ENCODE measurements around the gene ATP2B1. TPM values are rescaled to one million over a fixed set of nuclear protein-coding genes. Genes with fewer than 3 reads are reported as not detected.

Gene ATP2B1
- total and polyA plus RNA-seq, 5 donors, result 6.1 to 19.0 (median 14.2) TPM

DNA sequence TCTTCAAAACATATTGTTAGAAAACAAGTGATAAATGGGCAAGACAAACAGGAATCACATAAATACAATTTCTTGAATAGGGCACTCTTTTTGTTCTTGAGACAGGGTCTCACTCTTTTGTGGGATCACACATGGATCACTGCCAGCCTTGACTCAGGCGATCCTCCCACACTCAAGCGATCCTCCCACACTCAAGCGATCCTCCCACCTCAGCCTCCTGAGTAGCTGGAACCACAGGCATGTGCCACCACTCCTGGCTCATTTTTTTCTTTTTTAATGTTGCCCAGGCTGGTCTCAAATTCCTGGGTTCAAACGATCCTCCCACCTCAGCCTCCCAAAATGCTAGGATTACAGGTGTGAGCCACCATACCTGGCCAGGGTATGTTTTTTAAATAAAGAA is 57.4 kb downstream of the ATP2B1 start:
- 92% methylated on average over 4 of the region's 4 CpGs for WGBS
- no peak overlapping the region for H3K27ac ChIP-seq (ENCODE audit: low read length)
- intact Hi-C loops (cut with DNase I), result no loop called here

DNA sequence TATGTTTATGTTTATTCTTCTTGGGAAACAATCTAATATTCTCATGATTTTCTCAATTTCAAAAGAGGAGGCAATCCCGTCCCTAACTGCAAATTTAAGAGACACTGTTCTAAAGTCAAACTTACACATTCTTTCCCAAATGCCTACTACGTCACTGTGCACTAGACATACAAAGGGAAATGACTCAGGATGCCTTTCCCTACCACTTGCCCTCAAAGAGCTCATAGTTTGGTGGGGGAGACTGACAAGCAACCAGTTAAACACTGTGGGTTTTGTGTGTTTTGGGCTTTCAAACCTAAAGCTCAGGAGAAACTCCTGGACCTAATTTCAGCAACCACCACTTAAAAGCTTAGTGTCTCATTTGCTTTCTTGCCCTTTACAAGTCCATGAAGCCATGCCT is 58.4 kb downstream of the ATP2B1 start:
- Histone ChIP-seq H3K27me3 (ENCODE audit: control insufficient read depth, insufficient read depth) (no peaks in the 10 kb centered on the region), H3K4me3 (ENCODE audit: low read length) (no peak overlapping the region), H3K27ac (ENCODE audit: low read length) (no peak overlapping the region), H3K9me3 (ENCODE audit: control insufficient read depth, low read length) (no peaks in the 10 kb centered on the region), H3K4me1 (ENCODE audit: control insufficient read depth, insufficient read depth, low read length) (no peaks in the 10 kb centered on the region)
- intact Hi-C loops (cut with DNase I), result no loop called here
- 98% methylated on average over 2 of the region's 2 CpGs for WGBS
- ATAC-seq (no peak), DNase-seq (no peak)

More for the DNA sequence above, 57.4 kb downstream of the ATP2B1 start:
- DNase-seq (no peak), ATAC-seq (no peak)
- no peak overlapping the region for H3K4me3 ChIP-seq (ENCODE audit: low read length)
- H3K4me1 ChIP-seq (ENCODE audit: control insufficient read depth, insufficient read depth, low read length), result no peaks in the 10 kb centered on the region
- H3K9me3 ChIP-seq (ENCODE audit: control insufficient read depth, low read length), result no peaks in the 10 kb centered on the region
- no peaks in the 10 kb centered on the region for H3K27me3 ChIP-seq (ENCODE audit: control insufficient read depth, insufficient read depth)

DNA sequence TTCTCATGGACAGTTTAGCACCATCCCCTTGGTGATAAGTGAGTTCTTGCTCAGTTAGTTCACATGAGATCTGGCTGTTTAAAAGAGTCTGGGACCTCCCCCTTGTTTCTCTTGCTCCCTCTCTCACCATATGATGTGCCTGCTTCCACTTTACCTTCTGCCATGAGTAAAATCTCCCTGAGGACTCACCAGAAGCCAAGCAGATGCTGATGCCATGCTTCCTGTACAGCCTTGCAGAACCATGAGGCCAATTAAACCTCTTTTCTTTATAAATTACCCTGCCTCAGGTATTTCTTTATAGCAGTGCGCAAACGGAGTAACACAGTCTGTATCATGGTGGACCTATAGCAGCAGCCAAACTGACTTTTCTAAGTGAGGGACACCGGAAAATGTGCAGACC is 58.8 kb downstream of the ATP2B1 start:
- 98% methylated on average over 3 of the region's 3 CpGs for WGBS
- intact Hi-C loops (cut with DNase I), result no loop called here
- ATAC-seq (no peak), DNase-seq (no peak)
- no peaks in the 10 kb centered on the region for H3K9me3 ChIP-seq (ENCODE audit: control insufficient read depth, low read length)
- H3K4me3 ChIP-seq (ENCODE audit: low read length), result no peak overlapping the region
- H3K27ac ChIP-seq (ENCODE audit: low read length), result no peak overlapping the region
- H3K4me1 ChIP-seq (ENCODE audit: control insufficient read depth, insufficient read depth, low read length), result no peaks in the 10 kb centered on the region
- no peaks in the 10 kb centered on the region for H3K27me3 ChIP-seq (ENCODE audit: control insufficient read depth, insufficient read depth)

DNA sequence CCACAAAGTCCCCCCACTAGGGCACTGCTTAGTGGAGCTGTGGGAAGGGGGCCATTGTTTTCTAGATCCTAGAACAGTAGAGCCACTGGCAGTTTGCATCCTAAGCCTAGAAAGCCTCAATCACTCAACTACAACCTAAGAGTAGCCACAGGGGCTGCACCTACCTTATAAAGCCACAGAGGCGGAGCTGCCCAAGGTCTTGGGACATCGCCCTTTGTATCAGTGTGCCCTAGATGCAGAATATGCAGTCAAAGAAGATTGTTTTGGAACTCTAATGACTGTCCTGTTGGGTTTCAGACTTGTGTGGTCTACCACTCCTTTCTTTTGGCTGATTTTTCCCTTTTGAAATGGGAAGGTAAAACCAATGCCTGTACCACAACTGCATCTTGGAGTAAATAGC is 59.5 kb downstream of the ATP2B1 start:
- 100% methylated on average over 2 of the region's 2 CpGs for WGBS
- Histone ChIP-seq H3K27ac (ENCODE audit: low read length) (no peak overlapping the region), H3K4me1 (ENCODE audit: control insufficient read depth, insufficient read depth, low read length) (no peaks in the 10 kb centered on the region), H3K4me3 (ENCODE audit: low read length) (no peak overlapping the region), H3K9me3 (ENCODE audit: control insufficient read depth, low read length) (no peaks in the 10 kb centered on the region), H3K27me3 (ENCODE audit: control insufficient read depth, insufficient read depth) (no peaks in the 10 kb centered on the region)
- intact Hi-C loops (cut with DNase I), result no loop called here
- no peak for DNase-seq
- no peak for ATAC-seq

DNA sequence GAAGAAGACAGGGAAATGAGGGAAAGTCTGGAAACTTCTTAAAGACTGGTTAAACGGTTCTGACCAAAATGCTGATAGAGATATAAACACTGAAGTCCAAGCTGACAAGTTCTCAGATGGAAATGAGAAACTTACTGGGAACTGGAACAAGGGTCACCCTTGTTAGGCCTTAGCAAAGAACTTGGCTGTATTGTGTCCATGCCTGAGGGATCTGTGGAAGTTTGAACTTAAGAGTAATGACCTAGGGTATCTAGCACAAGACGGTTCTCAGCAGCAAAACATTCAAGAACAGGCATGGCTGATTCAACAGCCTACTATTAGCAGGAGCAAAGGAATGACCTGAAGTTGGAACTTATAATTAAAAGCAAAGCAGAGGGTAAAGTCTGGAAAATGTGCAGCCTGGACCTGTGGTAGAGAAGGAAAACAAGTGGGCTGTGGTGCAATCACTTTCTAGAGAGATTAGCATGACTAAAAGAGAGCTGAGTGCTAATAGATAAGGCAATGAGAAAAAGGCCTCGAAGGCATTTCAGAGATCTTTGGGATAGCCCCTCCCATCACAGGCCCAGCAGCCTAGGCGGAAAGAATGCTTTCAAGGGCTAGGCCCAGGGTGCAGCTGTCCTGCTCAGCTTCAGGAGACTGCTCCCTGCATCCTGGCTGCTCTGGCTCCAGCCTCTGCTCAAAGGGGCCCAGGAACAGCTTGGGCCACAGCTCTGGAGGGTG is 60.3 kb downstream of the ATP2B1 start:
- Histone ChIP-seq H3K27me3 (ENCODE audit: control insufficient read depth, insufficient read depth) (no peaks in the 10 kb centered on the region), H3K4me3 (ENCODE audit: low read length) (no peak overlapping the region), H3K9me3 (ENCODE audit: control insufficient read depth, low read length) (no peaks in the 10 kb centered on the region), H3K4me1 (ENCODE audit: control insufficient read depth, insufficient read depth, low read length) (no peaks in the 10 kb centered on the region), H3K27ac (ENCODE audit: low read length) (no peak overlapping the region)
- WGBS, result 58% methylated on average over 4 of the region's 4 CpGs
- DNase-seq (no peak), ATAC-seq (no peak)
- intact Hi-C loops (cut with DNase I), result no loop called here

DNA sequence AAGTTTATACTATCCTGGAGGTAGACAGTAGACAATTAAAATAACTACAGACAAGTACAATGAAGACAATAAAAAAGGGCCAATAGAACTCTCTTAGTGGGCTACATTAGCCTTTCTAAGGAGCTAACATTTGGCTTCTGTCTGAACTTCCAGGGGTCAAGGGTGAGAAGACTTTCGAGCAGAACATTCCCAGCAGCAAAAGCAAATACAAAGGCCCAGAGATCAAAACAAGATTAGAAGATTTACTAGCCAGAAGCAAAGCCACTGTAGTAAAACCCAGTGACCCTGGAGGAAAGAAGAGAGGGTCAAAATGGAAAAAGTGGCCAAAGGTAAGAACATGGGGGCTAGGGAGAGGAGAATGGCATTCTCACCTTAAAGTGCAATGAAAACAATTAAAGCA is 63.2 kb downstream of the ATP2B1 start:
- Histone ChIP-seq H3K4me3 (ENCODE audit: low read length) (no peak overlapping the region), H3K4me1 (ENCODE audit: control insufficient read depth, insufficient read depth, low read length) (no peaks in the 10 kb centered on the region), H3K27me3 (ENCODE audit: control insufficient read depth, insufficient read depth) (no peaks in the 10 kb centered on the region), H3K27ac (ENCODE audit: low read length) (no peak overlapping the region), H3K9me3 (ENCODE audit: control insufficient read depth, low read length) (no peaks in the 10 kb centered on the region)
- DNase-seq, result no peak
- 75% methylated on average over 1 of the region's 1 CpG for WGBS
- ATAC-seq, result no peak
- intact Hi-C loops (cut with DNase I), result no loop called here

DNA sequence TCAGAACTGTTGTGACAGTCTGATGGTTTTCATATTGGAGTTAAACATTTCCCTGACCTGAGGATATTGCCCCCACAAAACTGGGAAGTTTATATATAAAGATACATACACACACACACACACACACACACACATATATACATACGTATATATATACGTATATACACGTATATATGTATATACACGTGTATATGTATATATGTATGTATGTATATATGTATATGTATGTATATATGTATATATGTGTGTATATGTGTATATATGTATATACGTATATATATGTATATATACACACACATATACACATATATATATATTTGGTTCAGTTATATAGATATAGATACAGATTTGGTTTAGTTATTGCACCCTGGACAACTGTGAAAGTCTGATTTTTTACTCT is 65.7 kb downstream of the ATP2B1 start:
- no peaks in the 10 kb centered on the region for H3K4me1 ChIP-seq (ENCODE audit: control insufficient read depth, insufficient read depth, low read length)
- H3K27ac ChIP-seq (ENCODE audit: low read length), result no peak overlapping the region
- WGBS, result 80% methylated on average over 5 of the region's 5 CpGs
- no peaks in the 10 kb centered on the region for H3K9me3 ChIP-seq (ENCODE audit: control insufficient read depth, low read length)
- H3K4me3 ChIP-seq (ENCODE audit: low read length), result no peak overlapping the region
- ATAC-seq, result no peak
- no peak for DNase-seq
- no peaks in the 10 kb centered on the region for H3K27me3 ChIP-seq (ENCODE audit: control insufficient read depth, insufficient read depth)
- intact Hi-C loops (cut with DNase I), result no loop called here

DNA sequence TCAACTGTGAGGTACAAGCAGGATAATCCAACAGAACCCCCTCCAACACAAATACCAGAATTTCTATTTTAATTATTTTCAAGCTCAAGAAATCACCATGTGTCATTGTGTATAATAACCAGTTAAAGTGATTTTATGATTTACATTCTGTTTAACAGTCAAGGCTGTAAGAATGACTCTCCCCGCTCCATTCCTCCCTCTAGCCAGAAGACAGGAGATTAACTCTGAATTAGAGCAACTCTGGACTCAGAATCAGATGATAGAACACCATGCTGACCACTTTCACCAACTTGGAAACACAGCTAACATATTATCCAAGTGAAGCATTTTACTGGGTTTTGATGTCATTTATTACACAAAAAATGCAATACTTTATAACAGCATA is 71.9 kb downstream of the ATP2B1 start:
- ATAC-seq, result no peak
- H3K9me3 ChIP-seq (ENCODE audit: control insufficient read depth, low read length), result no peaks in the 10 kb centered on the region
- intact Hi-C loops (cut with DNase I), result no loop called here
- no peaks in the 10 kb centered on the region for H3K4me1 ChIP-seq (ENCODE audit: control insufficient read depth, insufficient read depth, low read length)
- WGBS, result 100% methylated on average over 1 of the region's 1 CpG
- DNase-seq, result no peak
- no peak overlapping the region for H3K27ac ChIP-seq (ENCODE audit: low read length)
- H3K27me3 ChIP-seq (ENCODE audit: control insufficient read depth, insufficient read depth), result no peaks in the 10 kb centered on the region
- H3K4me3 ChIP-seq (ENCODE audit: low read length), result no peak overlapping the region

DNA sequence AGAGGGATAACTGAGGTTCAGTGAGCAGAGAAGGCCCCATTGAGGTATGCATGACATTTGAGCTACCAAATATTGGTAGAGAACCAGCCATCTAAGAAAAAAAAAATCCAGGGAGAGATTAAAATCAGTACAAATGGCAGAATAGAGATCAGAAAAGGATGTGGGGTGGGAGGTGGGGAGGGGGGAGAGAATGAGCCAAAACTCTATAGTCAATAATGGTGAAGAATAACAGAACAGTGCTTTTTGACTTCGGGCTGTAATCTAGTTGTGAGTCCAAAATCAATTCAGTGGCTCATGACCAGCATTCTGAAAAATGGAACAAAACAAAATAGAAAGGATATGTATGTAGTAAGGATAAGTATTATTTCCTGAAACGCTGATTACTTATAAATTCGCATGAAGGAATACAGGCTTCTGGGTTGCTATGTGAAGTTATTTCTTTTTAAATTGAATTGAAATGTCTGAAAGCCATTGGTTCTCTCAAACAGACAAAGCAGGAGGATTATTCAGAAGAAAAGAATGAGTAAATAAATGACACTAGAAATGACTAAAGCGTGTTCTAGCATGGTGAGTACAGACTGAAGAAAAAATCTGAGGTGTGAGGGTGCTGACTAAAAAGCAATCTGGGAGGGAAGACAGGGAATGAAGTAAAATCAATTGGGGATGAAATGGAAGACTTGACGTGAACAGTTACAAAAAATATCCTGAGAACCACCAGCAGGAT is 72.4 kb downstream of the ATP2B1 start:
- Histone ChIP-seq H3K9me3 (ENCODE audit: control insufficient read depth, low read length) (no peaks in the 10 kb centered on the region), H3K4me3 (ENCODE audit: low read length) (no peak overlapping the region), H3K27me3 (ENCODE audit: control insufficient read depth, insufficient read depth) (no peaks in the 10 kb centered on the region), H3K27ac (ENCODE audit: low read length) (no peak overlapping the region), H3K4me1 (ENCODE audit: control insufficient read depth, insufficient read depth, low read length) (no peaks in the 10 kb centered on the region)
- no peak for ATAC-seq
- intact Hi-C loops (cut with DNase I), result no loop called here
- WGBS, result 95% methylated on average over 5 of the region's 5 CpGs
- DNase-seq, result no peak

DNA sequence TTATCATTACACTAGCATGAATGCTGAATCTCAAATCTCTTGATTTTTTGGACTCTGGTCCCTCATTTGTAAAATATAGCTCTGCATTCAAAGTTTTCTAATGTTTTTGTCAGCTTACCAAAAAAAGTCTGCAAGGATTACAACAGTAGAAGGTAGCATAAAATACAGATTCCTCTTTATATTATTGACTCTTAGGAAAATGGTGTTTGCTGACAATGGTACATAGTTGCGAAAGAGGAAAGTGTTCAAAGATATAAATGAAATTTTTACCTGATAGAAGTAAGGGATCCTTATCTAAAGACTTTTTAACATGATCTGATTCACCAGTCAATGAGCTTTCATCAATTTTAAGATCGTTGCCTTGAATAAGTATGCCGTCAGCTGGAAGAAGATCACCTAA is 74.1 kb downstream of the ATP2B1 start:
- no peaks in the 10 kb centered on the region for H3K4me1 ChIP-seq (ENCODE audit: control insufficient read depth, insufficient read depth, low read length)
- H3K27me3 ChIP-seq (ENCODE audit: control insufficient read depth, insufficient read depth), result no peaks in the 10 kb centered on the region
- intact Hi-C loops (cut with DNase I), result no loop called here
- no peak overlapping the region for H3K27ac ChIP-seq (ENCODE audit: low read length)
- no peak for ATAC-seq
- 99% methylated on average over 3 of the region's 3 CpGs for WGBS
- no peak overlapping the region for H3K4me3 ChIP-seq (ENCODE audit: low read length)
- DNase-seq, result no peak
- no peaks in the 10 kb centered on the region for H3K9me3 ChIP-seq (ENCODE audit: control insufficient read depth, low read length)

DNA sequence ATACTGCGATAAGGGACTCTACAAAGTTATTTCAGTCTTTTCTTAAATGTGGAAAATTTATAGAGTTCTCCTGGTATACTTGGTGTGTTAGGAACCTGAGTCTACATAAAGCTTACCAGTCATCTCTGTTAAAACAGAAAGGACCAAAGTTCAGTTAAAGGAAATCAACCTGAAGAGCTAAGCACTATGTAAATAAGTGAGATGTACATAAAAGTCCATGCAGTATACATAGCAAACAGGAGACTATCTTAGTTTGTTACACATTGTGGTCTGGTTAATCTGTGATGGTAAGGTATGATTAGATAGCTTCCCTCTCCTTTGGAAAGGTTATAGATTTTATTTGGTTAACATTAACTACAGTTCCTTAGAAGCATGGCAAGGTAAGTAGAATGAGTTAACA is 75.9 kb downstream of the ATP2B1 start:
- H3K9me3 ChIP-seq (ENCODE audit: control insufficient read depth, low read length), result no peaks in the 10 kb centered on the region
- WGBS, result 92% methylated on average over 1 of the region's 1 CpG
- no peak for DNase-seq
- no peaks in the 10 kb centered on the region for H3K4me1 ChIP-seq (ENCODE audit: control insufficient read depth, insufficient read depth, low read length)
- intact Hi-C loops (cut with DNase I), result no loop called here
- H3K4me3 ChIP-seq (ENCODE audit: low read length), result no peak overlapping the region
- no peak for ATAC-seq
- H3K27me3 ChIP-seq (ENCODE audit: control insufficient read depth, insufficient read depth), result no peaks in the 10 kb centered on the region
- no peak overlapping the region for H3K27ac ChIP-seq (ENCODE audit: low read length)
